ENCODE results near the gene RRP15. TPM values are rescaled to one million over a fixed set of nuclear protein-coding genes. Genes with fewer than 3 reads are reported as not detected.
A peak's percentile ranks its signal among the peaks of the same experiment; 100 is the strongest.

The RRP15 gene
- total and polyA plus RNA-seq, 11 donors = 4.1 to 25.3 (median 17.6) TPM

DNA sequence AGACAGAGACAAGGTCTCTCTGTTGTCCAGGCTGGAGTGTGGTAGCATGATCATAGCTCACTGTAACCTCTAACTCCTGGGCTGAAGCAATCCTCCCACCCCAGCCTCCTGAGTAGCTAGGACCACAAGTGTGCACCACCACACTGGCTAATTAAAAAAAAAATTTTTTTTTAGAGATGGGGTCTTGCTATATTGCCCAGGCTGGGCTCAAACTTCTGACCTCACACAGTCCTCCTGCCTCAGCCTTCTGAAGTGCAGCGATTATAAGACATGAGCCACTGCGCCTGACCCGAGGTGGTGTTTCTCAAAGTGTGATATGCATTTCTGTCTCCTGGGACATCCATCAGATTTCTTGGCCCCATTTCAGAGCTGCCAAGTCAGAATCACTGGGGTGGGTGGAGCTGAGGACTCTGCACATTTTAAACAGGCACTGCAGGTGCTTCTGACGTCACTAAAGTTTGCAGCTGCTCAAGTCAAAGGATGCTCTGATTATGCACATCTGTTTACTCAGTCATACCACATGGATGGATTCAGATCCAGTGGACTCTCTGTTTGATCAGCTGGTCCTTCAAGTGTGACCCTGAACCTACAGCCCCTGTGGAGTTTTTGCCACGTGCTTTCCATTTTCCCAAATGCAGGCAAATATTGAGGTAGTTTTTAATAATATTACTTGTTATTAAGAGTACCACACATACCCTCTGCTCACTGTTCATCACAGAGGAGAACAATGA is 81.4 kb downstream of the RRP15 start:
- 75 to 85% (median 79%) methylated on average over 5 of the region's 5 CpGs for WGBS, 4 donors
- ATAC-seq (no peak), DNase-seq (no peak)
- Histone ChIP-seq H3K9me3 (no peaks in the 10 kb centered on the region), H3K27me3 (no peaks in the 10 kb centered on the region), H3K27ac (peak overlapping the region in 1 of 12 donors; percentile 30), H3K4me1 (peaks cover 0 to 54% (median 10%) of the 10 kb centered on the region in 12 donors), H3K36me3 (peaks cover 0 to 4% (median 0%) of the 10 kb centered on the region in 9 donors), H3K4me3 (no peak overlapping the region)
- intact Hi-C loops (cut with DNase I) = loop anchor here in 3 of 10 donors (10.0 kb wide), 2 partner anchors 98 to 158 kb away; no protein-coding TSS in a partner anchor
- no peak for TF ChIP-seq POLR2A (IDR thresholded peaks at IDR 0.05)
- TF ChIP-seq, protein P1, sequence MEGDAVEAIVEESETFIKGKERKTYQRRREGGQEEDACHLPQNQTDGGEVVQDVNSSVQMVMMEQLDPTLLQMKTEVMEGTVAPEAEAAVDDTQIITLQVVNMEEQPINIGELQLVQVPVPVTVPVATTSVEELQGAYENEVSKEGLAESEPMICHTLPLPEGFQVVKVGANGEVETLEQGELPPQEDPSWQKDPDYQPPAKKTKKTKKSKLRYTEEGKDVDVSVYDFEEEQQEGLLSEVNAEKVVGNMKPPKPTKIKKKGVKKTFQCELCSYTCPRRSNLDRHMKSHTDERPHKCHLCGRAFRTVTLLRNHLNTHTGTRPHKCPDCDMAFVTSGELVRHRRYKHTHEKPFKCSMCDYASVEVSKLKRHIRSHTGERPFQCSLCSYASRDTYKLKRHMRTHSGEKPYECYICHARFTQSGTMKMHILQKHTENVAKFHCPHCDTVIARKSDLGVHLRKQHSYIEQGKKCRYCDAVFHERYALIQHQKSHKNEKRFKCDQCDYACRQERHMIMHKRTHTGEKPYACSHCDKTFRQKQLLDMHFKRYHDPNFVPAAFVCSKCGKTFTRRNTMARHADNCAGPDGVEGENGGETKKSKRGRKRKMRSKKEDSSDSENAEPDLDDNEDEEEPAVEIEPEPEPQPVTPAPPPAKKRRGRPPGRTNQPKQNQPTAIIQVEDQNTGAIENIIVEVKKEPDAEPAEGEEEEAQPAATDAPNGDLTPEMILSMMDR (IDR thresholded peaks at IDR 0.05) = no peak

DNA sequence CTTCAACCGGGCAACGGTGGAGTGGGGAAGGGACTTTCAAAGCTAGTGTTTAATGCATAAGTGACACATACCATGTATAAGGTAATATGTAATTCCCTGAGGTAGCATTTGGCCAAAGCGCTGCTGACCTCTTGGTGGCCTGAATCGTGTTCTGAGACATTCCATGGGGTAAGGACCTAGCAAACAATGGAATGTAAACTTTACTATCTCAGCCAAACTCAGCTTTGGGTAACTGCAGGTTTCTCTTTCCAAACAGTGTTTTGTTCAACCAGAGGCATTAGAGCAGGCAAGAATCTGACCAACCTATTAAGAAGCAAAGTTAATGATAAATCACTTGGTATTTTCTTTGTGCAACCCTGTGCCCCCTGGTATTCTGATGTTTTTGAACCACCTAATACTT is 82.0 kb downstream of the RRP15 start:
- intact Hi-C loops (cut with DNase I) = loop anchor here in 3 of 10 donors (10.0 kb wide), 2 partner anchors 98 to 158 kb away; no protein-coding TSS in a partner anchor
- H3K27me3 ChIP-seq = no peaks in the 10 kb centered on the region
- WGBS, 4 donors = 67 to 81% (median 69%) methylated on average over 4 of the region's 4 CpGs
- no peak for ATAC-seq
- no peaks in the 10 kb centered on the region for H3K9me3 ChIP-seq
- no peak overlapping the region for H3K27ac ChIP-seq
- peaks cover 0 to 55% (median 13%) of the 10 kb centered on the region in 12 donors for H3K4me1 ChIP-seq
- H3K4me3 ChIP-seq = no peak overlapping the region
- TF ChIP-seq, protein P1 (IDR thresholded peaks at IDR 0.05) = no peak
- TF ChIP-seq POLR2A (IDR thresholded peaks at IDR 0.05) = no peak
- peaks cover 0 to 4% (median 0%) of the 10 kb centered on the region in 9 donors for H3K36me3 ChIP-seq
- DNase-seq = no peak

DNA sequence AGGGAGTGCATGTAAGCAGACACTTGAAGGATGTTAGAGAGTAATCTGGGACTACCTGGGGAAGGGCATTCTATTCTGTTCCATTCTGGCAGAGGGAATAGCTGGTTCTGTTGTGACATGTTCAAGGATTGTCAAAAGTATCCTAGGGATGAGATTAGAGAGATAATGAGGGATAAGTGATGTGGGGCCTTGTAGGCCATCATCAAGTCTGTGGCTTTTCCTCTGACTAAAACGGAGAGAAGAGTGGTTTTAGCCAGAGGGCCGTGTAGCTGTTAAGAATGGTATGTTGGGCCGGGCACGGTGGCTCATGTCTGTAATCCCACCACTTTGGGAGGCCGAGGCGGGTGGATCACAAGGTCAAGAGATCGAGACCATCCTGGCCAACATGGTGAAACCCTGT is 83.6 kb downstream of the RRP15 start:
- peaks cover 0 to 60% (median 23%) of the 10 kb centered on the region in 12 donors for H3K4me1 ChIP-seq
- TF ChIP-seq POLR2A (IDR thresholded peaks at IDR 0.05) = no peak
- TF ChIP-seq, protein P1 (IDR thresholded peaks at IDR 0.05) = no peak
- peak overlapping the region in 3 of 12 donors; percentile 31 to 66 (median 32) for H3K27ac ChIP-seq
- H3K9me3 ChIP-seq = no peaks in the 10 kb centered on the region
- ATAC-seq (no peak), DNase-seq (no peak)
- no peak overlapping the region for H3K4me3 ChIP-seq
- H3K36me3 ChIP-seq = no peaks in the 10 kb centered on the region
- intact Hi-C loops (cut with DNase I) = loop anchor here in 3 of 10 donors (10.0 kb wide), 2 partner anchors 96 to 156 kb away; no protein-coding TSS in a partner anchor
- H3K27me3 ChIP-seq = no peaks in the 10 kb centered on the region
- WGBS, 4 donors = 89 to 99% (median 95%) methylated on average over 7 of the region's 7 CpGs
